GM21529 (cell line): ENCODE data around the gene MRPL28.

Source experiments
- ATAC-seq: cut with Tn5 transposase; IDR thresholded peaks from one replicate; pipeline ENCODE4 v1.9.1; 2021; ENCODE audit not compliant: unreplicated experiment

Gene MRPL28

GRCh38 chr16:318628-319027 lies 51.7 kb downstream of the MRPL28 start:
- no peak for ATAC-seq

GRCh38 chr16:317583-317982 lies 52.8 kb downstream of the MRPL28 start:
- no peak for ATAC-seq
